SK-N-SH treated with all-trans-retinoic acid at 6 μM for 48 hours (cell line): ENCODE measurements around the gene CELF1.

ENCODE experiments used
- BACH2 ChIP-seq: fragments of 250-450 bp; sonication (Bioruptor Pico); IDR thresholded peaks from 2 replicates; pipeline ENCODE4 v1.9.0; 2021; ENCODE audit warnings: mild to moderate bottlenecking, borderline replicate concordance
- CREB5 ChIP-seq: fragments of 250-450 bp; sonication (Bioruptor Pico); IDR thresholded peaks from 2 replicates; pipeline ENCODE4 v1.5.1; 2020; ENCODE audit warnings: low read depth, mild to moderate bottlenecking, moderate library complexity
- CSDC2 ChIP-seq: fragments of 250-450 bp; sonication (Bioruptor Pico); IDR thresholded peaks from 2 replicates; pipeline ENCODE4 v1.5.0; 2020; ENCODE audit warnings: mild to moderate bottlenecking, moderate library complexity
- GLIS3 ChIP-seq: fragments of 250-450 bp; sonication (Bioruptor Pico); IDR thresholded peaks from 2 replicates; pipeline ENCODE4 v1.5.0; 2020; ENCODE audit warnings: mild to moderate bottlenecking, moderate library complexity
- PATZ1 ChIP-seq: fragments of 250-450 bp; sonication (Bioruptor Pico); IDR thresholded peaks from 2 replicates; pipeline ENCODE4 v1.8.0; 2020; ENCODE audit warnings: mild to moderate bottlenecking, moderate library complexity, borderline replicate concordance
- POU6F1 ChIP-seq: fragments of 250-450 bp; sonication (Bioruptor Pico); IDR thresholded peaks from 2 replicates; pipeline ENCODE4 v1.8.0; 2021; ENCODE audit warnings: low read depth, mild to moderate bottlenecking, moderate library complexity, borderline replicate concordance
- TCF4 ChIP-seq: fragments of 250-450 bp; sonication (Bioruptor Pico); IDR thresholded peaks from 2 replicates; pipeline ENCODE4 v1.8.0; 2021; ENCODE audit warnings: mild to moderate bottlenecking, moderate library complexity, borderline replicate concordance
- TSHZ2 ChIP-seq: fragments of 250-450 bp; sonication (Bioruptor Pico); IDR thresholded peaks from 2 replicates; pipeline ENCODE4 v1.5.0; 2020; ENCODE audit warnings: mild to moderate bottlenecking, moderate library complexity
- ZFP30 ChIP-seq: fragments of 450-650 bp; formaldehyde crosslinking; IDR thresholded peaks from 2 replicates; pipeline ENCODE4 v1.5.0; 2022; ENCODE audit warnings: mild to moderate bottlenecking, moderate library complexity
- ZNF8 ChIP-seq: fragments of 450-650 bp; formaldehyde crosslinking; IDR thresholded peaks from 2 replicates; pipeline ENCODE4 v1.5.0; 2020; ENCODE audit warnings: mild to moderate bottlenecking, moderate library complexity

- TF ChIP-seq TSHZ2 (CRISPR knock-in tag), result no peak
- TF ChIP-seq CREB5 (CRISPR knock-in tag), result no peak
- no peak for TF ChIP-seq BACH2 (CRISPR knock-in tag)
- TF ChIP-seq CSDC2 (CRISPR knock-in tag), result no peak
- TF ChIP-seq POU6F1, result no peak
- TF ChIP-seq GLIS3 (CRISPR knock-in tag), result no peak
- no peak for TF ChIP-seq ZFP30 (CRISPR knock-in tag)
- TF ChIP-seq ZNF8 (CRISPR knock-in tag), result no peak
- TF ChIP-seq TCF4 (CRISPR knock-in tag), result no peak
- no peak for TF ChIP-seq PATZ1 (CRISPR knock-in tag)
Observed at GRCh38 chr11:47480762-47481161, 72.2 kb downstream of the CELF1 start.
